ENCODE results near the gene FAM13A.
"Not testable (repeated sequence)": the region's sequence is repeated elsewhere in the genome, so short reads cannot be mapped to it uniquely, and the experiment has no call there.

FAM13A gene

DNA sequence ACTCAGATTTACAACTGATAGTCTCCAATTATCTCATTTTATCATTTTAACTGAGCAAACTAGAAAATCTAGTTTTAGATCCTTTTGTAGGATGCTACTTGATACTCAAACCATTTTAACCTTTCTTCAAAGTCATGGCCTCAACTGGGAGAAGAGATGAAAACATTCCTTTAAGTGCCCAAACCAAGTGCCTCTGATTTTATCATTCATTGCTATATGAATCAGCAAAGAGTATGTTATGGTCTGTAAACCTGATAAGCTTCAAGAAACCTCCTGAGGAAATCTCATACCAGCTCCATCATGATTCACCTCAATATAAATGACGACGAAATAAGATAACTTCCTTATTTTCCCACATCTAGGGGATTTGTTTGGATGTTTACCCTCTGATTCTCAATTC, 119.9 kb downstream of the FAM13A start:
- H3K4me3 ChIP-seq (ENCODE audit: low read length): no peak overlapping the region
- peak; percentile 57 for DNase-seq (ENCODE audit: low read depth)
- no peak for TF ChIP-seq CTCF (IDR thresholded peaks at IDR 0.05; ENCODE audit: insufficient read depth, low read depth, low read length, missing control alignments)

DNA sequence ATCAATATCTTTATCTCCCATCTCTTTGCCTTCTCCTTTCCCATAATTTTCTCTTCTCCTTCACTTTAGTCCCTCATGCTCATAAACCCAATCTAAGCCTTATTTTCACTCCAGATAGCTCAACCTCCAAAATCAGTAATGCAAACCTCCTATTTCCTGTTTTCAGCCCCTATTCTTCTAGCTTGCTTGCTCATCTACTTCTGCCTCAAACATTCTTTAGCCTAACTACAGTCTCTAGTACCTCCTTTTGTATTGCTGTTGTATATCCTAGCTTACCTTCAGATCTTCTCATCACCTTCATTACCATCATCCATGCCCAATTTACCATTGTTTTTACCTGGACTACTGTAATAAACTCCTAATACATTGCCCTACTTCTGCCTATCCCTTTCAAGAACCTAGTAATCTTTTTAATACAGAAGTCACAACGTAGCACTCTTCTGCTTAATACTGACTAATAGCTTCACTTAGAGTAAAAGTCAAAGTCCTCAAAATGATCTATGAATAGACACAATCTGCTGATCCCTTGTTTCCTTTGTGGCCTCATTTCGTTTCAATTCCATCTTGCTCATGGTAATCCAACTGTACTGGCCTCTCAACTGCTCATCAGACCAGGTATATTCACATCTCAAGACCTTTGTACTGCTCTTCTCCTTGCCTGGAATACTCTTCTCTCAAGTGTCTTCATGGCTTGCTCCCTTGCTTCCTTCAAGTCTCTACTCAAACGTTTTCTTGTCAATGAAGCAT, 123.4 kb downstream of the FAM13A start:
- DNase-seq (ENCODE audit: low read depth): no peak
- H3K4me3 ChIP-seq (ENCODE audit: low read length): no peak overlapping the region
- no peak for TF ChIP-seq CTCF (IDR thresholded peaks at IDR 0.05; ENCODE audit: insufficient read depth, low read depth, low read length, missing control alignments)

DNA sequence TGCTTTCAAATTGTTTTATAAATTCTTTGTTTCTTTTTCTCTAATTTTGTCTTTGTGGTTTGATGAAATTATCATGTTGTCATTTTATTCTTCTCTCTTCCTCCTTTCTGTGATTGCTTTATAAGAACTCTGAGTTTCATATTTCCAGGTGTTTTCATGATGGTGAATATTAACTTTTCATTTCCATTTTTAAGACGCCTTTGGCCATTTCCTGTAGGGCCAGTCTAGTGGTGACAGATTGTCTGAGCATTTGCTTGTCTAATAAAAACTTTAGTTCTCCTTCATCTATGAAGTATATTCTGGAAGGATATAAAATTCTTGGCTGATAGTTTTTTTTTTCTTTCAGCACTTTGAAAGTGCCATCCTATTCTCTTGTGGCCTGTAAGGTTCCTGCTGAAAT, 128.1 kb downstream of the FAM13A start:
- H3K4me3 ChIP-seq (ENCODE audit: low read length): no peak overlapping the region
- DNase-seq (ENCODE audit: low read depth): no peak
- no peak for TF ChIP-seq CTCF (IDR thresholded peaks at IDR 0.05; ENCODE audit: insufficient read depth, low read depth, low read length, missing control alignments)

GRCh38 chr4:88927420-88927819, 129.6 kb downstream of the FAM13A start:
- DNase-seq (ENCODE audit: low read depth): no peak
- H3K4me3 ChIP-seq (ENCODE audit: low read length): no peak overlapping the region
- TF ChIP-seq CTCF (IDR thresholded peaks at IDR 0.05; ENCODE audit: insufficient read depth, low read depth, low read length, missing control alignments): no peak

- peak; percentile 84 for DNase-seq (ENCODE audit: low read depth)
- H3K4me3 ChIP-seq (ENCODE audit: low read length): no peak overlapping the region
- no peak for TF ChIP-seq CTCF (IDR thresholded peaks at IDR 0.05; ENCODE audit: insufficient read depth, low read depth, low read length, missing control alignments)
These were observed 137.9 kb downstream of the FAM13A start for GRCh38 chr4:88919056-88919455.

- DNase-seq (ENCODE audit: low read depth): not testable (repeated sequence)
These were observed 143.8 kb downstream of the FAM13A start for GRCh38 chr4:88913181-88913580.

GRCh38 chr4:88911246-88912212, 145.5 kb downstream of the FAM13A start:
- DNase-seq (ENCODE audit: low read depth): no peak
- TF ChIP-seq CTCF (IDR thresholded peaks at IDR 0.05; ENCODE audit: insufficient read depth, low read depth, low read length, missing control alignments): no peak
- H3K4me3 ChIP-seq (ENCODE audit: low read length): no peak overlapping the region

More at GRCh38 chr4:88913181-88913580, 143.8 kb downstream of the FAM13A start:
- not testable (repeated sequence) for H3K4me3 ChIP-seq (ENCODE audit: low read length)

All from epithelial cell of esophagus (primary cell).